Right atrium auricular region (tissue), 2 donors: ENCODE results near the gene BRI3BP. TPM values are rescaled to one million over a fixed set of nuclear protein-coding genes. Genes with fewer than 3 reads are reported as not detected.
A peak's percentile ranks its signal among the peaks of the same experiment; 100 is the strongest.

Experiments
- DNase-seq: peaks from one replicate; pipeline ENCODE4 v3.0.0-alpha.2; 2019; ENCODE audit warnings: low spot score
- H3K27ac ChIP-seq, 2 donors: fragments of 200-600 bp; sonication (generic); 1 replicate in 1 of 2; 2 replicates in 1 of 2; pipeline ENCODE4 v1.5.1; 2016 to 2019
- H3K27me3 ChIP-seq, 2 donors: fragments of 200-600 bp; sonication (generic); one replicate each; pipeline versions ENCODE4 v1.5.1 to v1.6.0; 2017 to 2019
- H3K36me3 ChIP-seq: fragments of 200-600 bp; sonication (generic); one replicate; pipeline ENCODE4 v1.5.1; 2016
- H3K4me1 ChIP-seq, 2 donors: fragments of 200-600 bp; sonication (generic); one replicate each; pipeline versions ENCODE4 v1.5.1 to v1.6.0; 2017 to 2019
- H3K4me3 ChIP-seq, 2 donors: fragments of 200-600 bp; sonication (generic); 1 replicate in 1 of 2; 2 replicates in 1 of 2; pipeline ENCODE4 v1.5.1; 2017 to 2019; ENCODE audit warnings: mild to moderate bottlenecking in 1 of 2, moderate library complexity in 1 of 2
- H3K9me3 ChIP-seq, 2 donors: fragments of 200-600 bp; sonication (generic); one replicate each; pipeline ENCODE4 v1.5.1; 2019
- CTCF ChIP-seq, 2 donors: fragments of 200-600 bp; sonication (generic); IDR thresholded peaks; one replicate each; pipeline ENCODE4 v1.5.1; 2019; ENCODE audit warnings: antibody characterized with exemption in 2 of 2
- total RNA-seq, 2 donors: library from RNA; depleted of rRNA; stranded (reverse); fragments of >200 nt; gene quantifications; one replicate each; pipeline ENCODE4 v1.1.0, GENCODE V29; 2016

The BRI3BP gene
- total RNA-seq, 2 donors from 2014 or later: 2.8 TPM

GRCh38 chr12:125079648-125080645, 86.5 kb downstream of the BRI3BP start:
- peak; percentile 77 for DNase-seq
- Histone ChIP-seq H3K27ac (peak overlapping the region; percentile 32 to 42), H3K9me3 (no peaks in the 10 kb centered on the region), H3K36me3 (peaks cover 27% of the 10 kb centered on the region), H3K4me3 (no peak overlapping the region), H3K4me1 (no peaks in the 10 kb centered on the region), H3K27me3 (no peaks in the 10 kb centered on the region)
- TF ChIP-seq CTCF (IDR thresholded peaks at IDR 0.05): no peak

Other genes starting within 250 kb of the BRI3BP start
- gene SCARB1, start 129.8 kb upstream of the BRI3BP start, total RNA-seq: 10 to 100 TPM; 14.9 to 22.6 TPM
- 1,000 to 10,000 TPM in 1 of 2 donors, 100 to 1,000 TPM in 1; 938 to 1,145 TPM for gene UBC, start 79.0 kb upstream of the BRI3BP start, total RNA-seq
- gene DHX37, start 4.5 kb upstream of the BRI3BP start, total RNA-seq: 1 to 10 TPM; 4.9 to 8.3 TPM
- 10 to 100 TPM in 1 of 2 donors, 1 to 10 TPM in 1; 7.4 to 11.7 TPM for gene AACS, start 71.8 kb downstream of the BRI3BP start, total RNA-seq
- gene TMEM132B, start 192.7 kb downstream of the BRI3BP start, total RNA-seq: 1 to 10 TPM; 1.3 to 2.3 TPM